KOPT-K1 (cell line): ENCODE results near the gene STOX1.
"Not testable (repeated sequence)": the region's sequence is repeated elsewhere in the genome, so short reads cannot be mapped to it uniquely, and the experiment has no call there.

Source experiments
- H3K27ac ChIP-seq: fragments of 200-600 bp; sonication (generic); 2 replicates; pipeline ENCODE4 v1.5.1; 2016; ENCODE audit warnings: antibody characterized with exemption, mild to moderate bottlenecking, low read depth, low read length; ENCODE audit not compliant: poor library complexity, severe bottlenecking
- H3K36me3 ChIP-seq: fragments of 200-600 bp; sonication (generic); 2 replicates; pipeline ENCODE4 v1.5.1; 2017; ENCODE audit warnings: antibody characterized with exemption, mild to moderate bottlenecking, low read length, moderate library complexity; ENCODE audit not compliant: insufficient read depth
- H3K9me3 ChIP-seq: fragments of 200-600 bp; sonication (generic); 2 replicates; pipeline ENCODE4 v1.5.1; 2017; ENCODE audit warnings: antibody characterized with exemption, low read length, mild to moderate bottlenecking; ENCODE audit not compliant: insufficient read depth, poor library complexity, severe bottlenecking

The STOX1 gene

GRCh38 chr10:68899186-68899745, 71.9 kb downstream of the STOX1 start:
- no peaks in the 10 kb centered on the region for H3K9me3 ChIP-seq
- H3K36me3 ChIP-seq: peaks cover 11% of the 10 kb centered on the region
- H3K27ac ChIP-seq: no peak overlapping the region

GRCh38 chr10:68900427-68901104, 73.2 kb downstream of the STOX1 start:
- H3K27ac ChIP-seq: peak overlapping the region; percentile 98

GRCh38 chr10:68901105-68901927, 74.0 kb downstream of the STOX1 start, which contains the start of gene DDX50:
Gene DDX50, plus strand, starts transcription at chr10:68901315. Its CDS starts 70 bp downstream, at chr10:68901385.
- Histone ChIP-seq H3K27ac (peak within 1 kb of the TSS; percentile 98), H3K9me3 (no peaks in the 10 kb centered on the region), H3K36me3 (peaks cover 25% of the 10 kb centered on the region)

More at GRCh38 chr10:68900427-68901104, 73.2 kb downstream of the STOX1 start:
- no peaks in the 10 kb centered on the region for H3K9me3 ChIP-seq
- peaks cover 19% of the 10 kb centered on the region for H3K36me3 ChIP-seq

GRCh38 chr10:68902382-68902781, 75.1 kb downstream of the STOX1 start:
- Histone ChIP-seq H3K27ac (peak overlapping the region; percentile 98), H3K36me3 (peaks cover 36% of the 10 kb centered on the region), H3K9me3 (no peaks in the 10 kb centered on the region)

GRCh38 chr10:68924593-68924992, 97.3 kb downstream of the STOX1 start:
- H3K36me3 ChIP-seq: peaks cover 96% of the 10 kb centered on the region
- no peaks in the 10 kb centered on the region for H3K9me3 ChIP-seq
- H3K27ac ChIP-seq: no peak overlapping the region

- Histone ChIP-seq H3K36me3 (peaks cover 96% of the 10 kb centered on the region), H3K9me3 (no peaks in the 10 kb centered on the region), H3K27ac (no peak overlapping the region)
Measured at GRCh38 chr10:68925489-68925888, 98.2 kb downstream of the STOX1 start.

- not testable (repeated sequence) for H3K27ac ChIP-seq, H3K9me3 ChIP-seq
- peaks cover 96% of the 10 kb centered on the region for H3K36me3 ChIP-seq
Measured at GRCh38 chr10:68929157-68929556, 101.8 kb downstream of the STOX1 start.

- peaks cover 96% of the 10 kb centered on the region for H3K36me3 ChIP-seq
- H3K27ac ChIP-seq, H3K9me3 ChIP-seq: not testable (repeated sequence)
Measured at GRCh38 chr10:68929888-68930287, 102.6 kb downstream of the STOX1 start.

GRCh38 chr10:68932860-68933259, 105.5 kb downstream of the STOX1 start:
- not testable (repeated sequence) for H3K9me3 ChIP-seq, H3K27ac ChIP-seq
- H3K36me3 ChIP-seq: peaks cover 95% of the 10 kb centered on the region

- H3K9me3 ChIP-seq: no peaks in the 10 kb centered on the region
- no peak overlapping the region for H3K27ac ChIP-seq
- H3K36me3 ChIP-seq: peaks cover 96% of the 10 kb centered on the region
Measured at GRCh38 chr10:68934994-68935393, 107.7 kb downstream of the STOX1 start.

GRCh38 chr10:68938117-68938516, 110.8 kb downstream of the STOX1 start:
- H3K36me3 ChIP-seq: peaks cover 96% of the 10 kb centered on the region
- no peaks in the 10 kb centered on the region for H3K9me3 ChIP-seq
- H3K27ac ChIP-seq: no peak overlapping the region

- Histone ChIP-seq H3K36me3 (peaks cover 97% of the 10 kb centered on the region), H3K27ac (no peak overlapping the region), H3K9me3 (no peaks in the 10 kb centered on the region)
Measured at GRCh38 chr10:68938884-68939283, 111.6 kb downstream of the STOX1 start.

- H3K27ac ChIP-seq, H3K9me3 ChIP-seq: not testable (repeated sequence)
- peaks cover 97% of the 10 kb centered on the region for H3K36me3 ChIP-seq
Measured at GRCh38 chr10:68940917-68941316, 113.6 kb downstream of the STOX1 start.
